ENCODE data around the gene THEMIS2. TPM values are rescaled to one million over a fixed set of nuclear protein-coding genes. Genes with fewer than 3 reads are reported as not detected.
"Not testable (repeated sequence)": the region's sequence is repeated elsewhere in the genome, so short reads cannot be mapped to it uniquely, and the experiment has no call there.

Gene THEMIS2
- total RNA-seq, 1 donor from 2014 or later, result 0.79 TPM

DNA sequence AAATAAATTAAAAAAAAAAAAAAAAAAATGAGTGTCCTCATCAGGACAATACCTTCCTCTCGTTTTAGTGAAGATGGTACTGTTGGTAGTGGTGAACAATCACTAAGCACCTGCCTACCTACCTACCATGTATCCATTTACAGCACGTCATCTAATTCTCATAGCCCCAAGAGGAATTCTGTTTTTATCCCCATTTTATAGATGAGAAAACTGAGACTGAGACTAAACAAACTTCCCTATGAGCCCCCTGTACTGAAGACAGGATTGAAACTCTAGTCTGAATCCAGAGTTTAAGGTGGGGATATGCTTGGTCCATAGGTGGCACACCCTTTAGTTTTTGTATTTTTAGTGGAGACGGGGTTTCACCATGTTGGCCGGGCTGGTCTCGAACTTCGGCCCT is 17.3 kb upstream of the THEMIS2 start:
- no peak for TF ChIP-seq EZH2 (IDR thresholded peaks at IDR 0.05; ENCODE audit: insufficient read depth, low read length)
- TF ChIP-seq, protein P1, sequence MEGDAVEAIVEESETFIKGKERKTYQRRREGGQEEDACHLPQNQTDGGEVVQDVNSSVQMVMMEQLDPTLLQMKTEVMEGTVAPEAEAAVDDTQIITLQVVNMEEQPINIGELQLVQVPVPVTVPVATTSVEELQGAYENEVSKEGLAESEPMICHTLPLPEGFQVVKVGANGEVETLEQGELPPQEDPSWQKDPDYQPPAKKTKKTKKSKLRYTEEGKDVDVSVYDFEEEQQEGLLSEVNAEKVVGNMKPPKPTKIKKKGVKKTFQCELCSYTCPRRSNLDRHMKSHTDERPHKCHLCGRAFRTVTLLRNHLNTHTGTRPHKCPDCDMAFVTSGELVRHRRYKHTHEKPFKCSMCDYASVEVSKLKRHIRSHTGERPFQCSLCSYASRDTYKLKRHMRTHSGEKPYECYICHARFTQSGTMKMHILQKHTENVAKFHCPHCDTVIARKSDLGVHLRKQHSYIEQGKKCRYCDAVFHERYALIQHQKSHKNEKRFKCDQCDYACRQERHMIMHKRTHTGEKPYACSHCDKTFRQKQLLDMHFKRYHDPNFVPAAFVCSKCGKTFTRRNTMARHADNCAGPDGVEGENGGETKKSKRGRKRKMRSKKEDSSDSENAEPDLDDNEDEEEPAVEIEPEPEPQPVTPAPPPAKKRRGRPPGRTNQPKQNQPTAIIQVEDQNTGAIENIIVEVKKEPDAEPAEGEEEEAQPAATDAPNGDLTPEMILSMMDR (IDR thresholded peaks at IDR 0.05; ENCODE audit: insufficient read depth, low read depth, low read length), result no peak
- Mint-ChIP-seq H3K27me3 (ENCODE audit: low read depth, unreplicated experiment) (peaks cover 3% of the 10 kb centered on the region), H3K27ac (ENCODE audit: unreplicated experiment) (no peak overlapping the region), H3K4me1 (ENCODE audit: low read depth, unreplicated experiment) (no peaks in the 10 kb centered on the region), H3K9me3 (ENCODE audit: unreplicated experiment) (no peaks in the 10 kb centered on the region), H3K4me3 (ENCODE audit: unreplicated experiment) (no peak overlapping the region), H3K36me3 (ENCODE audit: low read depth, unreplicated experiment) (peaks cover 11% of the 10 kb centered on the region)
- Histone ChIP-seq H3K4me3 (ENCODE audit: insufficient read depth, low read depth, low read length) (no peak overlapping the region), H3K27me3 (ENCODE audit: insufficient read depth, low read length) (no peaks in the 10 kb centered on the region), H3K9me3 (ENCODE audit: insufficient read depth, low read depth, low read length) (no peaks in the 10 kb centered on the region), H2AFZ (ENCODE audit: low read depth, low read length) (no peak overlapping the region), H3K27ac (ENCODE audit: low read depth, low read length) (no peak overlapping the region), H3K4me2 (ENCODE audit: low read length) (no peak overlapping the region), H3K79me2 (ENCODE audit: insufficient read depth, low read length) (no peaks in the 10 kb centered on the region), H3K36me3 (ENCODE audit: insufficient read depth, low read length) (peaks cover 2% of the 10 kb centered on the region), H3K4me1 (ENCODE audit: insufficient read depth, low read length) (no peaks in the 10 kb centered on the region), H3K9ac (ENCODE audit: low read length) (no peak overlapping the region), H4K20me1 (ENCODE audit: insufficient read depth, low read length) (no peaks in the 10 kb centered on the region)
- DNase-seq (ENCODE audit: low read depth), result no peak
- no peak for FAIRE-seq

DNA sequence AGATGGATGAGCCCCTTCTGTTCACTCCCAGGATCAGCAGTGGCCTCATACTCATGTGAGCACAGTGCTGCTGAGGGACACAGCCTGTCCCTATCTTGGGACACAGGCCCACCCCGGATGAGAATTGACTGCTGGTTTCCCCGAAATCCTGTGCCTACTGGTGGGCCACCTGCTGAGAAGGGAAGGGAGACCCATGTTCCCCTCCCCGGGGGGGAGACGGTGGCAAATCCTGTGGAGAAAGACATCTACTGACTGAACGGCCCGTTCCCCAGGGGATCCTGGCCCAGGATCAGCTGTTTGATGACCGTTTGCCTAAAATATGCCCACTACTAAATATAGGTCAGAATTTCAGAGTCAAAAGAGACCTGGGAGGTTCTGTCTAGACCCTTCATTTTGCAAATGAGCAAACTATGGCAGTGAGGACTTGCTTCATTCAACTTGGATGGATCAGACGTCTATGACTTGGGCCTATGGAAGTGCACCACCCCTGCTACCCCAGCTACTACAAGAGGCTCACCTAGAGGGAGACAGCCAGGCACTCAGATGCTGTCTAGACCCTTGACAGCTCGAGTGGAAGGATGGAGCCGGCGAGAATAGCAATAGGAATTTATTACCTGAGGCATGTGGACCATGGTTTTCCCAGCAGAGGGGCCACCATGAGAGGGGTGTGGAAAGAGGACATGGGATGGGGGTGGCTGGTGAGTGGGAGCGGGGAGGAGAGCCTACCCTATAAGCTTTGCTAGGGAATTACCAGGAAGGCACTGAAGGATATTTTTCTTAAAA is 15.6 kb upstream of the THEMIS2 start:
- Histone ChIP-seq H3K9ac (ENCODE audit: low read length) (no peak overlapping the region), H3K79me2 (ENCODE audit: insufficient read depth, low read length) (no peaks in the 10 kb centered on the region), H2AFZ (ENCODE audit: low read depth, low read length) (no peak overlapping the region), H4K20me1 (ENCODE audit: insufficient read depth, low read length) (no peaks in the 10 kb centered on the region), H3K4me1 (ENCODE audit: insufficient read depth, low read length) (no peaks in the 10 kb centered on the region), H3K27ac (ENCODE audit: low read depth, low read length) (no peak overlapping the region), H3K9me3 (ENCODE audit: insufficient read depth, low read depth, low read length) (no peaks in the 10 kb centered on the region), H3K36me3 (ENCODE audit: insufficient read depth, low read length) (peaks cover 1% of the 10 kb centered on the region), H3K4me3 (ENCODE audit: insufficient read depth, low read depth, low read length) (no peak overlapping the region), H3K27me3 (ENCODE audit: insufficient read depth, low read length) (no peaks in the 10 kb centered on the region), H3K4me2 (ENCODE audit: low read length) (no peak overlapping the region)
- H3K9me3 Mint-ChIP-seq (ENCODE audit: unreplicated experiment), result no peaks in the 10 kb centered on the region
- H3K27ac Mint-ChIP-seq (ENCODE audit: unreplicated experiment), result no peak overlapping the region
- H3K27me3 Mint-ChIP-seq (ENCODE audit: low read depth, unreplicated experiment), result peaks cover 6% of the 10 kb centered on the region
- FAIRE-seq (no peak), DNase-seq (ENCODE audit: low read depth) (no peak)
- TF ChIP-seq, protein P1 (IDR thresholded peaks at IDR 0.05; ENCODE audit: insufficient read depth, low read depth, low read length), result no peak
- H3K4me1 Mint-ChIP-seq (ENCODE audit: low read depth, unreplicated experiment), result no peaks in the 10 kb centered on the region
- H3K4me3 Mint-ChIP-seq (ENCODE audit: unreplicated experiment), result no peak overlapping the region
- H3K36me3 Mint-ChIP-seq (ENCODE audit: low read depth, unreplicated experiment), result peaks cover 4% of the 10 kb centered on the region

DNA sequence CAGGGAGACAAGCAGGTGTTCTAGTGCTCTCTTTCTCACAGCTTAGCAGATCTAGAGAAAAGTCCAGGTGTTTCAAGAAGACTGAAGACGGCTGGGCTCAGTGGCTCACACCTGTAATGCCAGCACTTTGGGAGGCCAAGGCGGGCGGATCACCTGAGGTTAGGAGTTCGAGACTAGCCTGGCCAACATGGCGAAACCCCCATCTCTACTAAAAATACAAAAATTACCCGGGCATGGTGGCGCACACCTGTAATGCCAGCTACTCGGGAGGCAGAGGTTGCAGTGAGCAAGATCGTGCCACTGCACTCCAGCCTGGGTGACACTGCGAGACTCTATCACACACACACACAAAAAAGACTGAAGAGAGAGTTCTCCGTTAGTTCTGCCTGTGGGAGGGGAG is 14.8 kb upstream of the THEMIS2 start:
- H3K4me3 Mint-ChIP-seq (ENCODE audit: unreplicated experiment); H3K9ac ChIP-seq (ENCODE audit: low read length); H3K79me2 ChIP-seq (ENCODE audit: insufficient read depth, low read length); H3K27me3 ChIP-seq (ENCODE audit: insufficient read depth, low read length); H3K27ac ChIP-seq (ENCODE audit: low read depth, low read length); DNase-seq (ENCODE audit: low read depth); H3K4me2 ChIP-seq (ENCODE audit: low read length); H2AFZ ChIP-seq (ENCODE audit: low read depth, low read length); H3K36me3 ChIP-seq (ENCODE audit: insufficient read depth, low read length); H3K4me3 ChIP-seq (ENCODE audit: insufficient read depth, low read depth, low read length); H3K9me3 Mint-ChIP-seq (ENCODE audit: unreplicated experiment); H3K4me1 ChIP-seq (ENCODE audit: insufficient read depth, low read length); H3K27ac Mint-ChIP-seq (ENCODE audit: unreplicated experiment); H3K4me1 Mint-ChIP-seq (ENCODE audit: low read depth, unreplicated experiment); H3K27me3 Mint-ChIP-seq (ENCODE audit: low read depth, unreplicated experiment); H3K9me3 ChIP-seq (ENCODE audit: insufficient read depth, low read depth, low read length); H3K36me3 Mint-ChIP-seq (ENCODE audit: low read depth, unreplicated experiment); H4K20me1 ChIP-seq (ENCODE audit: insufficient read depth, low read length); FAIRE-seq: not testable (repeated sequence)
